ENCODE measurements around the gene RBP3. TPM values are rescaled to one million over a fixed set of nuclear protein-coding genes. Genes with fewer than 3 reads are reported as not detected.

RBP3 gene
- total and polyA plus RNA-seq, 2 donors from 2014 or later = not detected

DNA sequence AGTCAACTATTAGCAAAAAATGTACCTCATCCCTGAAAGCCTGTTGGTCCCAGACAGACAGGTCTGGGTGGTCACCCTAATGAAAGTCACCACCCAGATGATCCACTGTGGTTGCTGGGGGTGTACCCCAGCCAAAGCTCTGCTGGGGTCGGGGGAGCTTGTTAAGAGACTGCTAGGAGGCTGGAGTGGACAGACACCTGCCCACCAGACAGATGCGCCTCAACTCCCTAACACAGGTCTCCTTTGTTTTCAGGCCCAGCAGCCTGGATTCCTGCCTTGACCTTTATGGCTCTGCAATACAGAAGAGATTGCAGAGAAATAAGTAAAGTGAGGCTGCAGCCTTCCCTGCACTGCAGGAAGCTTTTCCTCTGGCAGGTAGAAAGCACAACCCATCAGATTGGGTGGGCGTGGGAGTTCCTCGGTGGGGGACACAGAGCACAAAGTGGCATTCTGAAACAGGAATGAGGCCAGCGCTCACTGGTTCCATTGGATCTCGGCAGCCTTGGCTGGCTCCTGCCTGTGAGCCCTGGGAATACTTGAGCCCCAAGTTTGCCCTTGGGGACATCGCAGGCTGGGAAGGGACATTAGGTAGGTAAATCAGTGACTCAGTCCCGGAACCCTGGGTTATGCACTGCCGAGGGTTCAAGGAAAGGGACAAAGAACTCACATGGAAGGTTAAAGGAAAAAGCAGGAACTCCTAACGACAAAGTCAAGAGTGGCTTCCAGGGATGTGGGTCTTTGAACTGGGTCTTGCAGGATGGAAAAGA is 53.9 kb downstream of the RBP3 start:
- no peak overlapping the region for H3K9ac ChIP-seq (ENCODE audit: low read length in 3 of 3)
- intact Hi-C loops (cut with DNase I) = no loop called here
- FAIRE-seq = no peak
- DNase-seq = peak in 4 of 5 donors; percentile 30 to 57 (median 39)
- peaks cover 7 to 23% (median 7%) of the 10 kb centered on the region in 3 donors for H3K4me1 ChIP-seq (ENCODE audit: control insufficient read depth in 2 of 3, insufficient read depth in 2 of 3, low read depth in 1 of 3, low read length in 3 of 3)
- no peaks in the 10 kb centered on the region for H3K36me3 ChIP-seq (ENCODE audit: control insufficient read depth in 2 of 3, insufficient read depth in 3 of 3, low read length in 3 of 3)
- peak overlapping the region; percentile 55 to 84 for H3K27ac ChIP-seq (ENCODE audit: low read depth in 2 of 2, low read length in 2 of 2)
- no peak overlapping the region for H3K4me3 ChIP-seq (ENCODE audit: low read length in 3 of 3)
- no peaks in the 10 kb centered on the region for H3K9me3 ChIP-seq (ENCODE audit: control insufficient read depth in 2 of 3, insufficient read depth in 1 of 3, low read length in 3 of 3)
- H3K27me3 ChIP-seq (ENCODE audit: control insufficient read depth, insufficient read depth, low read length) = no peaks in the 10 kb centered on the region
- TF ChIP-seq, protein P1, sequence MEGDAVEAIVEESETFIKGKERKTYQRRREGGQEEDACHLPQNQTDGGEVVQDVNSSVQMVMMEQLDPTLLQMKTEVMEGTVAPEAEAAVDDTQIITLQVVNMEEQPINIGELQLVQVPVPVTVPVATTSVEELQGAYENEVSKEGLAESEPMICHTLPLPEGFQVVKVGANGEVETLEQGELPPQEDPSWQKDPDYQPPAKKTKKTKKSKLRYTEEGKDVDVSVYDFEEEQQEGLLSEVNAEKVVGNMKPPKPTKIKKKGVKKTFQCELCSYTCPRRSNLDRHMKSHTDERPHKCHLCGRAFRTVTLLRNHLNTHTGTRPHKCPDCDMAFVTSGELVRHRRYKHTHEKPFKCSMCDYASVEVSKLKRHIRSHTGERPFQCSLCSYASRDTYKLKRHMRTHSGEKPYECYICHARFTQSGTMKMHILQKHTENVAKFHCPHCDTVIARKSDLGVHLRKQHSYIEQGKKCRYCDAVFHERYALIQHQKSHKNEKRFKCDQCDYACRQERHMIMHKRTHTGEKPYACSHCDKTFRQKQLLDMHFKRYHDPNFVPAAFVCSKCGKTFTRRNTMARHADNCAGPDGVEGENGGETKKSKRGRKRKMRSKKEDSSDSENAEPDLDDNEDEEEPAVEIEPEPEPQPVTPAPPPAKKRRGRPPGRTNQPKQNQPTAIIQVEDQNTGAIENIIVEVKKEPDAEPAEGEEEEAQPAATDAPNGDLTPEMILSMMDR (IDR thresholded peaks at IDR 0.05; ENCODE audit: borderline replicate concordance, extremely low read depth, insufficient read depth) = no peak

DNA sequence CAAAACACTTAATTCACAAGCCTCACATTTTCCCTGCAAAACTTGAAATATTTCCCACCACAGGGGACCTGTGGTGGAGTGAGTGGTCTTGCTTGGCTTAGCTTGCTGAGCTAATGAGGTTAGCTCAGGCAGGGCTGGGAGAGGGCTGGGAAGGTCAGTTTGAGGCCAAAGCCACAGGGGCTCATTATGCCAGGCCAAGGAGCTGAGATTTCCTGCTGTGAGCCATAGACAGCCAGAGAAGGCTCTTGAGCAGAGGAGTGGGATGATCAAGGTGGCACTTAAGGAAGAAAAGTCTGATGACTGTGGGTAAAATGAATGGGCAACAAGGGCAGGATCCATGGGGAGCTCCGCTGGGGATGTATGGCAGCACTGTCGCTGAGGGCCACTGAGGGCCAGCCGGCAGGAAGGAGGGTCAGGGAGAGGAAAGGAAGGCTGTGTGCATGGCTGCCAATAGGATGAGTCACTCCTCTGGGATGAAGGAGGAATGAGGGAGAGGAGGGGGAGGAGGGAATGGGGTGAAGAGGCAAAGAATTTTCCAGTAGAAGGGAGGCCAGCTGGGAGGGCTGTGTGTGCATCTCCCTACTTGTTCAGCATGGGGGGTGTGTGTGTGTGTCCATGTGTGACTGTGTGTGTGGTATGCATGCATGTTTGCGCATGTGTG is 54.6 kb downstream of the RBP3 start:
- H3K27ac ChIP-seq (ENCODE audit: low read depth in 2 of 2, low read length in 2 of 2) = peak overlapping the region; percentile 55 to 84
- H3K4me3 ChIP-seq (ENCODE audit: low read length in 3 of 3) = no peak overlapping the region
- intact Hi-C loops (cut with DNase I) = no loop called here
- TF ChIP-seq, protein P1 (IDR thresholded peaks at IDR 0.05; ENCODE audit: borderline replicate concordance, extremely low read depth, insufficient read depth) = no peak
- H3K4me1 ChIP-seq (ENCODE audit: control insufficient read depth in 2 of 3, insufficient read depth in 2 of 3, low read depth in 1 of 3, low read length in 3 of 3) = peaks cover 7 to 23% (median 7%) of the 10 kb centered on the region in 3 donors
- no peak for FAIRE-seq
- no peaks in the 10 kb centered on the region for H3K9me3 ChIP-seq (ENCODE audit: control insufficient read depth in 2 of 3, insufficient read depth in 1 of 3, low read length in 3 of 3)
- no peaks in the 10 kb centered on the region for H3K36me3 ChIP-seq (ENCODE audit: control insufficient read depth in 2 of 3, insufficient read depth in 3 of 3, low read length in 3 of 3)
- H3K27me3 ChIP-seq (ENCODE audit: control insufficient read depth, insufficient read depth, low read length) = no peaks in the 10 kb centered on the region
- DNase-seq = peak; percentile 44 to 90 (median 59)
- H3K9ac ChIP-seq (ENCODE audit: low read length in 3 of 3) = peak overlapping the region in 1 of 3 donors; percentile 19

DNA sequence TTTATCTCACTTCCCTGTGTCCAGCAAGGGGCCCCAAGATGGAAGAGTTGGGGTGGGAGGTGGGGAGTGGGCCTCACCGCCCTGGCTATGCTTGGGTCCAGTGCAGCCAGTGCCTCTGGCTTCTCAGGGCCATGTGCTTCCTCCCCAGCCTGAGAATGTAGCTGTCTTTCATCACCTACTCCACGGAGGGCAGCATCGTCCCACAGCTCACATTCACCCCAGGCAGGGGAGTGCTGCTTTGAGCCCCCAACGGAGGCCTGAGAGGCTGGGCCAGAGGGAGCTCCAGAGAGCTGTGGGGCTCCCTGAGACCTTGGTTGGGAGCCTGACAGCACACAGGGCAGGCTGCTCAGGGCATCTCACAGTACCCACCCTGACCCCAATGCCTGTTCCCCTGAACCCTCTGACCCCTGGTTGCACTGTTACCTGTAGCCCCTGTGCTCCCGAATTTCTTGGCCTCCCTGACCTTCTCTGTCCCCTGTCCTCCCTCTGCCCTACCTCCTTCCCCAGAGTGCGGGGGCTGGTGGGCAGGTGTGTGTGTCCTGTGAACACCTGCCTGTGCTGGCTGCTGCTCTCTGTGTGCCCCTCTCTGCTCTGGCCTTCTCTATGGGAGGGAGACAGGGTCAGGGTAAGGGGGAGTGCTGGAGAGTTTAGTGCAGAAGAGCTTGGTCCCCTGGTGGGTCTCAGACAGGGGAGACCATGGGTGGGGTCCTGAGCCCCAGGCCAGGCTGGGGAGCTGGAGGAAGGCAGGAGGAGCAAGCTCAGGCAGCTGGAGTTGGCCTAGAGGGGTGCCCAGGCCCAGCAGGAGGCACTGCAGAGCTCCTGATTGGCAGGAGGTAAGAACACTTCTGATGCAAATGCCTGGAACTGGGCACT is 55.5 kb downstream of the RBP3 start:
- DNase-seq (peak in 2 of 5 donors; percentile 33 to 51), FAIRE-seq (no peak)
- intact Hi-C loops (cut with DNase I) = no loop called here
- H3K36me3 ChIP-seq (ENCODE audit: control insufficient read depth in 2 of 3, insufficient read depth in 3 of 3, low read length in 3 of 3) = no peaks in the 10 kb centered on the region
- no peak overlapping the region for H3K4me3 ChIP-seq (ENCODE audit: low read length in 3 of 3)
- peak overlapping the region in 1 of 2 donors; percentile 84 for H3K27ac ChIP-seq (ENCODE audit: low read depth in 2 of 2, low read length in 2 of 2)
- peaks cover 0 to 2% (median 0%) of the 10 kb centered on the region in 3 donors for H3K9me3 ChIP-seq (ENCODE audit: control insufficient read depth in 2 of 3, insufficient read depth in 1 of 3, low read length in 3 of 3)
- TF ChIP-seq, protein P1 (IDR thresholded peaks at IDR 0.05; ENCODE audit: borderline replicate concordance, extremely low read depth, insufficient read depth) = no peak
- peaks cover 7 to 23% (median 7%) of the 10 kb centered on the region in 3 donors for H3K4me1 ChIP-seq (ENCODE audit: control insufficient read depth in 2 of 3, insufficient read depth in 2 of 3, low read depth in 1 of 3, low read length in 3 of 3)
- H3K27me3 ChIP-seq (ENCODE audit: control insufficient read depth, insufficient read depth, low read length) = no peaks in the 10 kb centered on the region
- peak overlapping the region in 1 of 3 donors; percentile 19 for H3K9ac ChIP-seq (ENCODE audit: low read length in 3 of 3)

Data from kidney (tissue), 14 donors.